ENCODE results near the gene PRAC1.
A peak's percentile ranks its signal among the peaks of the same experiment; 100 is the strongest.

The PRAC1 gene

DNA sequence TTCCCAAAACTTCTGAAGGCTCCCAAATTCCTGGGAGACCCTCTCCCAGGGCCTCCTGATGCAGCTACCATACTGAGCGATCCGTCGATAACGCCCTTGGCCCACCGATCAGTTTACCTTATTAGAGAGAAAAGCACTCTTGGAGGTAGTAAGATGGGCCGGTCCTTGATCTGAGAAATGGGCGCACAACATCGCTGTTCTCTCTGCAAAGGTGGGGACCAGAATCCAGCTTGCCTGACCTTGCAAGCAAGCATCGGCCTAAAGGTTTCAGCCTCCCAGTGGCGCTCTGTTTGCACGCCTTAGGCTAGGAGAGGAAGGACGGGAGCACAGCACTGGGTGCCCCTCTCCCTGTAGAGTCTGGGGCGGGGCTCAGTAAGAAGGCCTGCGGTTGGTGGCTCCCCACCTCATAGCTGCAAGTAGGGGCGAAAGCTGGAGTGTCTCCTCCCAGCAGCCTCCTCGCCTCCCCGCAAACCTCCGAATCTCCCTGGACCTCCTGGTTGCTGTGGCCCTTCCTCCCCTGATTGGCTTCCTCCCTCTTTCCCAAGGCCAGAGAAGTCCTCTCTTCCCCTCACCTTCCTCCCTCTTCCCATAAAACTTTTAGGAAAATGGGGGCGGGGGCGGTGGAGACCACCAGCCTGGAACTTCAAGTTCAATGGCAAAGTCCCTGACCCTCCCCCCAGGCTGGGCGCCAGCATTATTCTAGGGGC, at the start of gene PRAC1:
Gene PRAC1, minus strand, starts transcription at position 318 of the 707 bp plus-strand sequence. Its CDS starts 126 bp downstream, at position 192.
- DNase-seq = no peak

- DNase-seq = no peak
Measured at GRCh38 chr17:48770954-48771353, 48.6 kb upstream of the PRAC1 start.

- no peak for DNase-seq
Measured at GRCh38 chr17:48769009-48769675, 46.8 kb upstream of the PRAC1 start.

GRCh38 chr17:48767263-48767774, 45.0 kb upstream of the PRAC1 start:
- DNase-seq = no peak

DNA sequence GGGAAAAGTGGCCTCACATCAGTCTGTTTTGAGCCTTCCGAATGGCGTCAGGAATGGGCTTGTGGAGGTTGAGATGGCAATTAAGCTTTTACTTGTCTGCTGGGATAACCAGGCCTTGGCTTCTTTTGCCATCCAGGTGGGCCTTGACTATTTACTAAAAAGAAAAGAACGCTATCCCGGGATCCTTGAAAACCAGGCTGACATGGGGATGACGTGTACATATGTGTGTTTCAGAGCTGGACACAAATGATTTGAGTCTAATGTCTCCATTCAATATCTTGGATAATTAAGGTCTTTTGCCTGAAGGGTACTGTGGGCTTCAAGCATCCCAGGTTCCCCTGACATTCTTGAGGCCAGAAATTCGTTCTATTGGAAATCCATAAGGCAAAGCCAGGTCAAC, 38.8 kb upstream of the PRAC1 start:
- no peak for DNase-seq

DNA sequence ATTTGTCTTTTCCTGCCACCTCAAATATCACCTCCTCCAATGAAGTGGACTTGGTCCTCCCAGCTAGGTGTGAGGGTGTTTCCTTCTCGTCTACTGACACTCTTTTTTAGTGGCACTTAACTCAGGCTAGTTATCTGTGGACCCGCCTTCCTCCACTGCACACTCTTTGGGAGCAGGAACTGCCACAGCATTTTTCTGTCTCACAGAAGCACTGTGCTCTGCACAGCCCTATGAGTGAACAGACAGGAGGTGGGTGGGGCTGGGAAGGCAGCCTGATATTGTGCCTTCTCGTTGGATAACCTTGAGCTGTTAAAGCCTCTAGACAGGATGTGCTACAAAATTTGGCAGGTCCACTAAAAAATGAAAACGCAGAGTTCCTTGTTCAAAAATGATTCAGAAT, 38.1 kb upstream of the PRAC1 start:
- no peak for DNase-seq

- no peak for DNase-seq
Measured at GRCh38 chr17:48759288-48759687, 37.0 kb upstream of the PRAC1 start.

GRCh38 chr17:48757524-48757961, 35.2 kb upstream of the PRAC1 start:
- DNase-seq = peak; percentile 16

GRCh38 chr17:48756830-48757251, 34.5 kb upstream of the PRAC1 start:
- DNase-seq = no peak

DNA sequence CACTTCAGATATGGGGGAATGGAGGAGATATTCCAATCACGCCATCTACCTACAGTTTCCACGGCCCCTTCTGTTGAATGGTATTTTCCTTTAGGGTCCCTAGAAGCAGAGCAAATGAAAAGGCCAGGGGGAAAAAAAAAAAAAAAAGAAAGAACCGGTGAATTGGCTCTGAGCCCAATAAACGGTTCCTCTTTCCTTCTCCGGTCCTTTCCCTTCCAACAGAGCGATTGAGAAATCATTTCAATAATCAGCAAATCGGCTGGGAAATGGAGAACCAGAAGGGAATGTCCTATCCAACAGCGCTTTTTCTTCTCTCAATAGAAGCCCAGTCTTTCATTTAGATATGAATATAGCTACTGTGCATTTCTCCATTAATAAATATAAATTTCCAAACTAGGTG, 33.0 kb upstream of the PRAC1 start:
- DNase-seq = no peak

DNA sequence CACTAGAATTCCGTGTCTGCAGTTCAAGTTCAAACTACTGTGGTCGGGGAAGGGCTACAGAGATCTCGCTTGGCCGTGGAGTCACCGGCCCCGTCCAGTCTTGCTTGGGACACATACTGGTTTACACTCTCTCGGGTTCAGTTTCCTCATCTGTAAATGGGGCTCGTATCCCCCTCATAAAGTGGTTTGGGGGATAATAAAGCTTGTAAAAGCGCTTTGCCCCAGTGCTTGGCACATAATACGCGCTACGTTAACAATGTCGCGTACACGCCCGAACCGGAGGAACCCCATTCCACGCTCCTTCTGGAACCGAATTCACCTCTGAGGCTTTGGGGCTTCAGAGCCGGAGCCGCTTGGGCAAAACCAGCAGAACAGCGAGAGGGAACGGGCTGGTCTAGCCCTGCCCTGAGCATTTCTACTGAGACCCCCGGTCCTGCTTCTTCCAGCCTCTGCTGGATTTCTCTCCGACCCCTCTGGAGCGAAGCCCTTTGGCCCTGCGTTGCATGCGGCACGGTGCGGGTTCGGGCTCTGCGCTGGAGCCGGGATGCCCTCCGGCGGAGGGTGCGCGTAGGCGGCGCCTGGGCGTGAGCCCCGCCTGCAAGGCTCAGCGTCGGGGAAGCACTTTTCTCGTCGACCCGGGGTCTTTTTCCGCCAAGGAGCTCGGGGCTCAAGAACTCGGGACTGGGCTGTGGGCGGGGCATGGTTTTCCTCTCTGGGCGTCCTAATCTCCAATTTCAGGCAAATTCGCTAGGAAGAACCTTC, 32.4 kb upstream of the PRAC1 start:
- DNase-seq = no peak

GRCh38 chr17:48753794-48754499, 31.6 kb upstream of the PRAC1 start:
- DNase-seq = peak; percentile 8

DNA sequence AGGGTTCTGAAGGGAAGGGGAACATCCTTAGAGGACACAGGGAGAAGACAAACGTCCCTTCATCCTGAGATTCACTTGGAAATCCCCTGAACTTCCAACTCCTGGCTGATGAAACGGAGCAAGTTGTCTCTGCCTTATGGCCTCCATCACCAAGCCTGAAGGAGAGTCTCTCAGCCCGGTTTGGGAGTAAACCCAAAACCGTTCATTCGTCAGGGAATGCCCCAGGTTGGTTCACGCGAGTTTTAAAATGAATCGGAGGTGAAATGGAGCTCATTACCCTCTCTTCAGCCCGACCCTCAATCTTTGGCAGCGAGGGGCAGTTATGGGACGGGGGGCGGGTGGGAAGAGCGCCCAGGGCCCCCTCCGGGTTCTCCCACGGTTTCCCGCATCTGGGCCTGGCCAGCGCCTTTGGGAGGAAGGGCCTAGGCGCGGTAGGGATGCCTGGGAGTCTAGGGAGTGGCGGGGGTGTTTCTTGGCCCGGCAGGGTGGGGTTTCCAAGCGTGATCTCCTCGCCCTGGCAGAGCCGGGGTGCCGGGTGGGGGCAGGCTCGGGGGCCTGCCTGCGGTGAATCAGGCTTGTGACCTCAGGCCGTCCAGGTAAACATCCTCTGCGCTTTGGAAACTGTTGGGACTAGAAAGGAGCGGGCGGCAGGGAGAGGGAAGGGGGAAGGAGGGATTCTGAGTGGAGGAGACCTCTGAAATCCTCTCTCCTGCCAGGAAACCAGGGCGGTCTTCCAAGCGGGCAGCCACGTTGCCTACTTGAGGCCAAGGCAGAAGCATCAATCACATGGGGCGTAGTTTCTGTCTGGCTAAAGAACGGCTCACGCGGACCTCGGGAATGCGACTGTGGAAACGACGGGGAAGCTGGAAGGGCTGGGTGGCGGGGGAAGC, 30.3 kb upstream of the PRAC1 start:
- no peak for DNase-seq

GRCh38 chr17:48751733-48752398, 29.5 kb upstream of the PRAC1 start:
- no peak for DNase-seq

- DNase-seq = no peak
Measured at GRCh38 chr17:48751172-48751571, 28.9 kb upstream of the PRAC1 start.

GRCh38 chr17:48749621-48750553, 27.6 kb upstream of the PRAC1 start:
- no peak for DNase-seq

DNA sequence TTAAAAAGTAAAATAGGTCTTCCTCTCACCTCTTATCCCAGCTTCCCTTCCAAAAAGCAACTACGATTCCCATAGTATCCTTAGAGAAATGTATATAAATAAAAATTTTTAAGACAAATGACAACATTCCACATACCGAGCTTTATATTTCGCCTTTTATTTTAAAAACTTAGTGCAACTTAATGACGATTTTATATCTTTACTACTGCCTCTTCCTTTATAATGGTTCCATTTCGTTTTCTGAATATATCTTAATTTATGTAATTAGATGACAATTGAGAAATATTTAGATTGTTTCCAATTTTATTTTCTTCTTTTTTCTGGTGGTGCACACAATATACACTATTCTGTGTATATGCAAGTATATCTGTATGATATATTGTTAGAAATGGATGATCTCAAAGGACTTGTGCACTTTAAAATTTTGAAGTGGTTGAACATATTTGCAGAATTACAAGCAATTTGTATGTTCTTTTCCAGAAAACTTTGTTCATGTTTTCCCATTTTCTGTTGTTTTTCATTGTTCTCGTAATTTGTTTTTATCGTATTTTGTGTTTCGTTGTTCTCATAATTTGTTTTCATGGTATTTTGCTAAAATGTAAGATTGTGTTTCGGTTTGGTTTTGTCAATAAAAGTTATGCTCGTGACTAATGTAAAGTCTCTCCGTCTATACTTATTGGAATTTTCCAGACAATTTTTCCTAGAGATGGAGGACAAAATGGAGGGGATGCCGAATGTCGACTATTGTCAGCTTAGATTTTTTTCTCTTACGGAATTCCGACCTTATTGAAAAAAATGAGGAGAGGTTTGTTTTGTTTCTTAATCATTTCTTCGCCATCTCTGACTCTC, 26.6 kb upstream of the PRAC1 start:
- DNase-seq = no peak

DNA sequence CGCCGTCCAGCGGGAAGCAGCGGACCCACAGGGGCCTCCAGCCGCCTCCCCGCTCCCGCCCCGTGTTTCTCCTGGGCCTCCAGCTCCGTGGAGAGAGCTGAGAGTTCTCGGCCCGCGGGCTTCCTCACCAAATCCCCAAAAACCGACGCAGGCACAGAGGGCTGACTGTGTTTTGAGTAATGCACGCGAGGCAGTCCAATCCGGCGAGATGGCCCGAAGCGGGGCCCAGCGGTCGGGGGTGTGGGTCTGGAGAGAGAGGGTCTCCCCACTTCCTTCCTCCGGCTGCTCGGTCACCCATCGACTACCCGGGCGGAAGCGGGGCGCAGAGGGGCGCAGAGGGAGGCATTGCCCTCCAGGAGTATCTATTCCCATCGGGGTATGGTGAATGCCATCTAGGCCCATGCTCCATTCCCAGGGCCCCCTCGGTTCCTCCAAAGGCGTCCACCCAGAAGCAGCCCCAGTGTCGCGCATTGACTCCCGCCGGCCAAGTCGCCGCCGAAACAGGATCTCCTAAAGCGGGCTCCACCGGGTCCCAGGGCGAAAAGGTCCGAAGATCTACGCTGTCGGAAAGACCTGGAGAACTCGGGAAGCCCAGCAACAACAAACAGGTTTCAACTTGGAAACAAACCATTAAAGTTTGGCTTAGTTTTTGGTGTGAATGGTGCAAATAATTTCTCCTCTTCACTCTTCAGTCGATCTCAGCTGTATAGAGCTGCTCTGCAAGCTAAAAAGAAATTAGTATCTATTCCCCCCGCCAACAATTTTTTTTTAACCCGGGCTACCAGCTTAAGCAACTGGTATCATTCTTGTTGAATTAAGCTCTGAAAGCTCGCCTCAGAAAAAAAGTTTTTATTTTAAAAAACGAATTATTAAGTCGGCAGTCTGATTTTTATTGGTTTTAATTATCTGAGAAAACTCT, 25.4 kb upstream of the PRAC1 start:
- DNase-seq = no peak
